ENCODE data around the gene RNF39. TPM values are rescaled to one million over a fixed set of nuclear protein-coding genes. Genes with fewer than 3 reads are reported as not detected.
A peak's percentile ranks its signal among the peaks of the same experiment; 100 is the strongest.

Gene RNF39
- total and polyA plus RNA-seq, 2 of the 13 experiments (the other 11 are each of a cell fraction or from before 2014, with no cell fraction given): 0.13 to 1.8 TPM

- no peak for TF ChIP-seq ZHX1 (CRISPR knock-in tag; IDR thresholded peaks at IDR 0.05; ENCODE audit: low read depth)
- no peak for TF ChIP-seq PRPF4 (IDR thresholded peaks at IDR 0.05; ENCODE audit: low read depth, low read length, poor library complexity, severe bottlenecking)
- TF ChIP-seq XRCC5 (optimal IDR thresholded peaks at IDR 0.05; ENCODE audit: low read length): peak; percentile 95
- no peak; the same call in 1 of the 2 replicates for TF ChIP-seq HMG20B (CRISPR knock-in tag; conservative IDR thresholded peaks at IDR 0.05)
- 0 out of 2 replicates have a peak, but pooled peaks have one; percentile 13 for TF ChIP-seq ZNF367 (CRISPR knock-in tag; IDR thresholded peaks at IDR 0.05; ENCODE audit: borderline replicate concordance)
- no peak for TF ChIP-seq ZNF468 (CRISPR knock-in tag; IDR thresholded peaks at IDR 0.05)
- no peak for TF ChIP-seq KDM6A (CRISPR knock-in tag; IDR thresholded peaks at IDR 0.05; ENCODE audit: low read depth)
- TF ChIP-seq, protein P1, sequence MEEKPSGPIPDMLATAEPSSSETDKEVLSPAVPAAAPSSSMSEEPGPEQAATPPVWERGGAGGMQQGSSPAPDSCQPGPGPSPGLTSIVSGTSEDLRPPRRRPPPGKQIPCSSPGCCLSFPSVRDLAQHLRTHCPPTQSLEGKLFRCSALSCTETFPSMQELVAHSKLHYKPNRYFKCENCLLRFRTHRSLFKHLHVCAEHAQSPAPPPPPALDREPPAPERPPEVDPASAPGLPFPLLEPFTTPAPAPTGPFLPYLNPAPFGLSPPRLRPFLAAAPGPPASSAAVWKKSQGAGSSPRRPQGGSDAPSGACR (CRISPR knock-in tag; IDR thresholded peaks at IDR 0.05): peak; percentile 45; the same call in 1 of the 2 replicates
- peak; percentile 71 for TF ChIP-seq ZNF407 (CRISPR knock-in tag; IDR thresholded peaks at IDR 0.05; ENCODE audit: not compliant biosample characterization)
- TF ChIP-seq ZNF17 (CRISPR knock-in tag; IDR thresholded peaks at IDR 0.05): no peak
- TF ChIP-seq ISL2 (CRISPR knock-in tag; IDR thresholded peaks at IDR 0.05): peak; percentile 71
- peak; percentile 65; the same call in 1 of the 2 replicates for TF ChIP-seq ZMAT3 (CRISPR knock-in tag; conservative IDR thresholded peaks at IDR 0.05)
- TF ChIP-seq SMAD9 (CRISPR knock-in tag; IDR thresholded peaks at IDR 0.05): no peak
These were observed 8.8 kb downstream of the RNF39 start, which contains the start of gene PPP1R11 (continued) for GRCh38 chr6:30066577-30067459.

Data from HepG2 (cell line).